Aorta (tissue), 5 donors: Measurements from ENCODE around the gene CYTH4. TPM values are rescaled to one million over a fixed set of nuclear protein-coding genes. Genes with fewer than 3 reads are reported as not detected.

Source experiments
- ATAC-seq: fragments of 200-7000 bp; cut with Tn5 transposase; one replicate; pipeline ENCODE4 v1.9.1; 2022; ENCODE audit warnings: moderate library complexity; ENCODE audit not compliant: low FRiP score
- DNase-seq, 2 donors: peaks; one replicate each; pipeline ENCODE4 v3.0.0-alpha.2; 2020
- H3K27ac ChIP-seq, 2 donors: one replicate each; pipeline ENCODE4 v1.5.1; 2013; ENCODE audit warnings: low read length in 2 of 2, mild to moderate bottlenecking in 2 of 2, moderate library complexity in 2 of 2, control low read depth in 1 of 2, inconsistent platforms in 1 of 2, low read depth in 1 of 2
- H3K27me3 ChIP-seq, 2 donors: one replicate each; pipeline ENCODE4 v1.6.1; 2013; ENCODE audit warnings: control low read depth in 1 of 2, low read length in 1 of 2, mild to moderate bottlenecking in 1 of 2, moderate library complexity in 1 of 2; ENCODE audit not compliant: insufficient read depth in 2 of 2, control insufficient read depth in 1 of 2
- H3K36me3 ChIP-seq, 2 donors: one replicate each; pipeline ENCODE4 v1.6.1; 2013; ENCODE audit warnings: control low read depth in 1 of 2, low read length in 1 of 2, mild to moderate bottlenecking in 1 of 2; ENCODE audit not compliant: insufficient read depth in 2 of 2, control insufficient read depth in 1 of 2
- H3K4me1 ChIP-seq, 2 donors: one replicate each; pipeline ENCODE4 v1.6.1; 2013; ENCODE audit warnings: low read length in 2 of 2, control low read depth in 1 of 2, mild to moderate bottlenecking in 1 of 2, moderate library complexity in 1 of 2; ENCODE audit not compliant: insufficient read depth in 2 of 2, control insufficient read depth in 1 of 2
- H3K4me3 ChIP-seq, 2 donors: one replicate each; pipeline ENCODE4 v1.5.1; 2013; ENCODE audit warnings: low read length in 2 of 2, control low read depth in 1 of 2, mild to moderate bottlenecking in 1 of 2
- H3K9me3 ChIP-seq: one replicate; pipeline ENCODE4 v1.6.1; 2013; ENCODE audit warnings: mild to moderate bottlenecking, low read length; ENCODE audit not compliant: control insufficient read depth
- WGBS, 2 donors: extraction: QIAGEN DNeasy Blood & Tissue Kit; methylation state at CpG; one replicate each; pipeline ENCODE4 v1.1.7; 2013; 5-methylcytosine and 5-hydroxymethylcytosine counted together
- intact Hi-C, 2 donors: fragments of 100-400 bp; cut with DNase I; formaldehyde crosslinking; loops; one replicate each; pipeline versions ENCODE4 v1.14.2 to v1.15.0; 2022
- polyA plus RNA-seq, 2 donors: library from polyadenylated mRNA; stranded (reverse); fragments of 200-250 nt; gene quantifications; one replicate each; pipeline ENCODE4 v1.2.3, GENCODE V29; 2013
- total RNA-seq, 2 donors: library from RNA; stranded (reverse); fragmentation: NEBNext Ultra II Directional; extraction: Animal tissue kit (Norgen Biotek cat#: 25700); gene quantifications; one replicate each; pipeline ENCODE4 v1.2.1, GENCODE V29; 2021
- donor health status: healthy with polysubstance abuse.
- donor health status: Bipolar disorder and iron deficiency.
- donor health status: DM: no; HTN: no; CAD: no.
- donor health status: DM: no; HTN: no; CAD: no.
- donor health status: DM: yes; HTN: yes; CAD: no.

The CYTH4 gene
- total and polyA plus RNA-seq, 4 donors = 4.5 to 68.7 (median 22.0) TPM

GRCh38 chr22:37267135-37267587 lies 15.1 kb upstream of the CYTH4 start:
- 7% methylated on average over 22 of the region's 22 CpGs for WGBS, 2 donors
- no peak overlapping the region for H3K27ac ChIP-seq
- no peaks in the 10 kb centered on the region for H3K27me3 ChIP-seq
- DNase-seq = peak; percentile 64 to 82
- no peaks in the 10 kb centered on the region for H3K36me3 ChIP-seq
- peaks cover 15% of the 10 kb centered on the region for H3K9me3 ChIP-seq
- intact Hi-C loops = no loop called here
- H3K4me3 ChIP-seq = no peak overlapping the region
- no peaks in the 10 kb centered on the region for H3K4me1 ChIP-seq
- peak; percentile 71 for ATAC-seq

GRCh38 chr22:37267661-37268413 lies 14.5 kb upstream of the CYTH4 start:
- Histone ChIP-seq H3K27me3 (no peaks in the 10 kb centered on the region), H3K27ac (no peak overlapping the region), H3K9me3 (peaks cover 13% of the 10 kb centered on the region), H3K36me3 (no peaks in the 10 kb centered on the region), H3K4me3 (no peak overlapping the region), H3K4me1 (no peaks in the 10 kb centered on the region)
- intact Hi-C loops = no loop called here
- 68 to 73% methylated on average over 11 of the region's 11 CpGs for WGBS, 2 donors
- DNase-seq = peak; percentile 32 to 35
- no peak for ATAC-seq

- DNase-seq = peak in 1 of 2 donors; percentile 58
- no peaks in the 10 kb centered on the region for H3K4me1 ChIP-seq
- intact Hi-C loops = no loop called here
- H3K9me3 ChIP-seq = no peaks in the 10 kb centered on the region
- no peaks in the 10 kb centered on the region for H3K36me3 ChIP-seq
- no peak for ATAC-seq
- no peaks in the 10 kb centered on the region for H3K27me3 ChIP-seq
- H3K27ac ChIP-seq = no peak overlapping the region
- no peak overlapping the region for H3K4me3 ChIP-seq
- WGBS, 2 donors = 73 to 76% methylated on average over 8 of the region's 8 CpGs
These were observed 12.2 kb upstream of the CYTH4 start for GRCh38 chr22:37269936-37270678.

- DNase-seq (peak; percentile 48 to 69), ATAC-seq (no peak)
- Histone ChIP-seq H3K9me3 (no peaks in the 10 kb centered on the region), H3K36me3 (no peaks in the 10 kb centered on the region), H3K27me3 (no peaks in the 10 kb centered on the region), H3K27ac (no peak overlapping the region), H3K4me3 (no peak overlapping the region), H3K4me1 (no peaks in the 10 kb centered on the region)
- 68 to 74% methylated on average over 8 of the region's 8 CpGs for WGBS, 2 donors
- intact Hi-C loops = no loop called here
These were observed 11.2 kb upstream of the CYTH4 start for GRCh38 chr22:37270928-37271650.

GRCh38 chr22:37273126-37273845 lies 9.0 kb upstream of the CYTH4 start:
- 57% methylated on average over 17 of the region's 17 CpGs for WGBS, 2 donors
- DNase-seq (peak in 1 of 2 donors; percentile 45), ATAC-seq (no peak)
- Histone ChIP-seq H3K36me3 (no peaks in the 10 kb centered on the region), H3K27ac (no peak overlapping the region), H3K4me1 (no peaks in the 10 kb centered on the region), H3K27me3 (no peaks in the 10 kb centered on the region), H3K4me3 (no peak overlapping the region), H3K9me3 (no peaks in the 10 kb centered on the region)
- intact Hi-C loops = no loop called here

- DNase-seq = peak in 1 of 2 donors; percentile 44
- H3K27ac ChIP-seq = no peak overlapping the region
- no peaks in the 10 kb centered on the region for H3K36me3 ChIP-seq
- ATAC-seq = no peak
- H3K9me3 ChIP-seq = no peaks in the 10 kb centered on the region
- intact Hi-C loops = no loop called here
- no peaks in the 10 kb centered on the region for H3K27me3 ChIP-seq
- WGBS, 2 donors = 63 to 67% methylated on average over 8 of the region's 8 CpGs
- no peak overlapping the region for H3K4me3 ChIP-seq
- H3K4me1 ChIP-seq = no peaks in the 10 kb centered on the region
These were observed 8.5 kb upstream of the CYTH4 start for GRCh38 chr22:37273846-37274225.

- 73 to 80% methylated on average over 12 of the region's 12 CpGs for WGBS, 2 donors
- intact Hi-C loops = no loop called here
- peak; percentile 39 for ATAC-seq
These were observed 7.9 kb upstream of the CYTH4 start for GRCh38 chr22:37274380-37274862.

GRCh38 chr22:37275134-37275533 lies 7.2 kb upstream of the CYTH4 start:
- Histone ChIP-seq H3K27me3 (no peaks in the 10 kb centered on the region), H3K27ac (no peak overlapping the region), H3K9me3 (no peaks in the 10 kb centered on the region), H3K36me3 (no peaks in the 10 kb centered on the region), H3K4me1 (no peaks in the 10 kb centered on the region), H3K4me3 (no peak overlapping the region)
- WGBS, 2 donors = 87% methylated on average over 11 of the region's 11 CpGs
- intact Hi-C loops = no loop called here
- ATAC-seq (no peak), DNase-seq (peak in 1 of 2 donors; percentile 32)

More at GRCh38 chr22:37274380-37274862, 7.9 kb upstream of the CYTH4 start:
- no peaks in the 10 kb centered on the region for H3K9me3 ChIP-seq
- H3K27me3 ChIP-seq = no peaks in the 10 kb centered on the region
- H3K4me1 ChIP-seq = no peaks in the 10 kb centered on the region
- peak in 1 of 2 donors; percentile 90 for DNase-seq
- H3K36me3 ChIP-seq = no peaks in the 10 kb centered on the region
- no peak overlapping the region for H3K27ac ChIP-seq
- no peak overlapping the region for H3K4me3 ChIP-seq
